ENCODE measurements around the gene RGPD6. TPM values are rescaled to one million over a fixed set of nuclear protein-coding genes. Genes with fewer than 3 reads are reported as not detected.
"Not testable (repeated sequence)": the region's sequence is repeated elsewhere in the genome, so short reads cannot be mapped to it uniquely, and the experiment has no call there.

RGPD6 gene
- 15.1 TPM for polyA plus RNA-seq (ENCODE audit: insufficient read length)

DNA sequence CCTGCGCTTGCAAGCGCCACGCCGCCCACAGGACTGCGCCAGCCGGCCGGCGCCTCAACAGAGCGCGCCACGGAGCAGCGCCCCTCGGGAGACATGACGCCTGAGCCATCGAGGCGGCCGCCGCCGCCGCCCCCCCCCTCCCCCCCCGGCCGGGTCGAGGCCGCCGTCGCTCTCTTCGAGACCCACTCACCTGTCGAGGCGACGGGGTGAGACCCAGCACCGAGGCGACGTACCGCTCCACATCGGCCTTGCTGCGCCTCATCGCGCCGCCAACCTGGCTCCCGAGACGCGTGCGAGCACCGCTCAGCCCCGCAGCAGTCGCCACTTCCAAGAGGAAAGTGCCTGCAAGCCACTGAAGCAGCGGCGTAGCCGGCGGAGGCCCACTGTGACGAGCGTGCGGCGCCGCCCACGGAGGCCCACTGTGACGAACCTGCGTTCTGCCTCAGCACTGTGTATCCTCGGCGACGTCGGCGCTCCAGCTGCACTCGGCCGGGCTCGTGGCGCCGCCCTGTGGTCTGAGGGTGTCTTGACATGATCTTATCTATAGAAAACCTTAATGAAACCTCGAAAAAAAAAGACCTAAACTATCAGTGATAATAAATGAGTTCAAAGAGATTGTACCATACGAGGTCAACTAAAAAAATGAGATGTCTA lies at the start of gene RGPD6:
Gene RGPD6, minus strand, starts transcription at position 460 of the 654 bp plus-strand sequence. Its CDS starts 198 bp downstream, at position 262.
- not testable (repeated sequence) for DNase-seq (ENCODE audit: low read depth)

DNA sequence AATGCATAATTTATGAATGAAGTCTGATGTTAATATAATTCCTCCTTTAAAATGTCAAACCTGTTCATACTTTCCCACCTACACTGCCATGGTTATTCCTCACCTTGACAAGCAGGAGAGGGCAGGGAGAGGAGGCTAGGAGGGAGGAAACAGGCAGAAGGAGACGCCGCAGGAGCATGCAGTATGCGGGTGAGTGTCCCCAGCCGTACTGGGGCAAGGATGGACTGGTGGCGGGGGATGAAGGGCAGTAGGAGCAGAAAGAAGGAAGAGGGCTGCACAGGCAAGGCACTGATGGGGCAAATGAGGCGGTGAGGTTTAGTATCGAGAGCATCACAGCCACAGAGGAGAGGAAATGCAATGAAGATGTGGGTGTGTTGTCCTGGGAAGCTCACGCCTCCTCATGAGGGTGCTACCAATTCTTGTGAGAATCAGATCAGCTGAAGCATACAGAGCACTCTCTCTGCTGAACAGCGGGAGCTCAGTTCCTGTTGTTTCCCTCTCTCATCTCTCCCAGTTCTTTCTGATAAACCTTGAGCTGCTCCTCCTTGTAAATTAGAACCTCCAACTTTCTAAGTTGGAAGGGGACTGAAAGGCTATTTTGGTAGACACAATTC lies 42.4 kb upstream of the RGPD6 start:
- not testable (repeated sequence) for DNase-seq (ENCODE audit: low read depth)

DNA sequence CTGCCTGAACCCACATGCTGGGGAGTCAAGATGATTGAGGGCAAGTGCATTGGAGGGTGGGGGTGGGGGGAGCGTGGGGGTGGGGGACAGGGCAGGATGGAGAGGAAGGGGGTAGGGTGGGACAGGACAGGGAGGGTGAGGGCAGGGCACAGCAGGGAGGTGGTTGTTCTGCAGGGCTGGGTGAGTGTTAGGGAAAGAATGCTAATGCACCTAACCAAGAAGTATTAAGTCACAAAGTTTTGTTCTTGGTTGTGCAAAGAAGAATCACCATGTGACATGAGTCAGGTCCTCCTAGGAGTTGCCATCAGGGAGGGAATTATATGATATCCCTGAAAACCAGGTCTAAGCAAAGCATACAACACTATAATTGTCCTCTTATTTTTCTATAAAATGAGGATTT lies 36.9 kb upstream of the RGPD6 start:
- DNase-seq (ENCODE audit: low read depth) = not testable (repeated sequence)

- DNase-seq (ENCODE audit: low read depth) = not testable (repeated sequence)
Measured at GRCh38 chr2:110610613-110611250, 33.7 kb upstream of the RGPD6 start.

- DNase-seq (ENCODE audit: low read depth) = not testable (repeated sequence)
Measured at GRCh38 chr2:110609843-110610612, 33.0 kb upstream of the RGPD6 start.

- DNase-seq (ENCODE audit: low read depth) = not testable (repeated sequence)
Measured at GRCh38 chr2:110608788-110609502, 31.9 kb upstream of the RGPD6 start.

GRCh38 chr2:110605057-110605456 lies 28.0 kb upstream of the RGPD6 start:
- not testable (repeated sequence) for DNase-seq (ENCODE audit: low read depth)

DNA sequence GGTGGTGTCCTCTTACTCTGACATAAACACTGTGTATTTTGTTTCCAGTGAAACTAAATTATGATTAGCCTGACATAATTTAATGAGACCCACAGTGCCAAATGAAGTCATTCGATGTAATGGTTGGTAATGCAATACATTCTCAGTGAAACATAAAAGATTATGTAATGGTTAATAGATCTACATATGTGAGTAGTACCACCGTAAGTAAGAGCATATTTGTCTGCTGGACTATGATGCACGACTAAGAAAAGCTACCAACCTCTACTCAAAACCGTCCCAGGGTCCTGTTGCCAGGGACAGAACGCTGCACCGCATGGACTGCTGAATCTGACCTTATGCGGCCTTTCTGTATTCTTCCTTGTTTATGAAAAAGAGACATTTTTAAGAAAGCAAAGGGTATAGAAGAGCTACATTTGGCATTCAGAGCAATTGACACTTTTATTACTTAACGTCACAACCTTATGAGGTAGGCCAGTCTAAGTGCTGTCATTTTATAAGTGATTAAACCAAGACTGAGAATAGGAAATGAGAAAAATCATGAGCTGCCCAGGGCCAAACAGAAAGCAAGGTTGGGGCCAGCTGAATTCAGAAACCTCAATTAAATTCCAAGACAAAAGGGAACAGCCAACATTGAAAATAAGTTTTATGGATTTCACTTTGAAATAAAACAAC lies 27.0 kb upstream of the RGPD6 start:
- not testable (repeated sequence) for DNase-seq (ENCODE audit: low read depth)

GRCh38 chr2:110602139-110602538 lies 25.1 kb upstream of the RGPD6 start:
- not testable (repeated sequence) for DNase-seq (ENCODE audit: low read depth)

DNA sequence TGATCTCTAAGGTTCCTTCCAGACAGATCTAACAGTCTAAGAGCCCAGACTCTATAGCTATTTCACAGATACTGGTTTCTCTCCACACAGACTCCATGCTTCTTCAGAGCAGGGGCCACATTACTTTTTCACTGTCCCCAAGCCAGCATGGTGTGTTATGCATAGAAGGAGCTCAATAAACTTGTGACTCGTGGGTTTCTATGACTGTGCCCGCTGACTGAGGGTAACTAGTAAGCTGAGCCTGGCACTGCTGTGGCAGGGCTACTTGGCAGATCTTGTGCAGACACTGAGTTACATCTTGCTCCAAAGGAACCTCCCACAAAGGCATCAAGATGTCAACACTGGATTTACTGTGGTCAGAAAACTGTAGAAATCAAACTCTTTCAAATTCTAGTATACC lies 15.0 kb upstream of the RGPD6 start:
- not testable (repeated sequence) for DNase-seq (ENCODE audit: low read depth)

GRCh38 chr2:110589677-110590330 lies 12.8 kb upstream of the RGPD6 start:
- DNase-seq (ENCODE audit: low read depth) = not testable (repeated sequence)

DNA sequence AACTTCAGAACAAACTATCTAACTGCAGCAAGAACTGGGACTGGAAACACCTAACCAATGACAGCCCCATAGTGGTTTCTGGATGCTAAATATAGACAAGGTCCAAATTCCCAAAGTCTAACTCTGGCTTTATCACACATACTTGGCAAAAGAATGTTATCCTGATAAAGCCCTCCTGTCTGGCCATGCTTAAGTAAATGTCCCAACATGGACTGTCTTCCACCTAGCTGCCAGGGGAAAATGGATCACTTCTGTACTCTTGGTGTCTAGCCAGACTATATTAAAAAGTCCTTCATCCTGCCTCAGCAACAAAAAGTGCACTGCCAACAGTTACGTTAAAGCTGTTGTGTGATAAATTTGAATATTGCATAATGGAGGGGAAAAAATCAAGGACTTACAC lies 11.5 kb upstream of the RGPD6 start:
- DNase-seq (ENCODE audit: low read depth) = not testable (repeated sequence)

- not testable (repeated sequence) for DNase-seq (ENCODE audit: low read depth)
Measured at GRCh38 chr2:110579216-110579965, 2.4 kb upstream of the RGPD6 start.

- DNase-seq (ENCODE audit: low read depth) = not testable (repeated sequence)
Measured at GRCh38 chr2:110578429-110578828, 1.4 kb upstream of the RGPD6 start.

- DNase-seq (ENCODE audit: low read depth) = not testable (repeated sequence)
Measured at GRCh38 chr2:110499755-110500377, 77.2 kb downstream of the RGPD6 start.

GRCh38 chr2:110496027-110496426 lies 81.0 kb downstream of the RGPD6 start:
- not testable (repeated sequence) for DNase-seq (ENCODE audit: low read depth)

GRCh38 chr2:110494488-110494887 lies 82.5 kb downstream of the RGPD6 start:
- not testable (repeated sequence) for DNase-seq (ENCODE audit: low read depth)

GRCh38 chr2:110488991-110489390 lies 88.0 kb downstream of the RGPD6 start:
- DNase-seq (ENCODE audit: low read depth) = not testable (repeated sequence)

- not testable (repeated sequence) for DNase-seq (ENCODE audit: low read depth)
Measured at GRCh38 chr2:110482697-110483096, 94.3 kb downstream of the RGPD6 start.
